HL-60 (cell line): ENCODE data around the gene SART3.

ENCODE experiments used
- DNase-seq, 2 experiments: peaks; one replicate each; pipeline ENCODE4 v3.0.0-alpha.2; 2010 to 2020; ENCODE audit warnings: low read depth in 1 of 2, low spot score in 1 of 2
- H3K27ac ChIP-seq: fragments of 250-450 bp; sonication (Bioruptor Pico); replicated peaks from 2 replicates; pipeline ENCODE4 v1.5.1; 2020; ENCODE audit warnings: mild to moderate bottlenecking, moderate library complexity
- H3K27me3 ChIP-seq: fragments of 250-450 bp; sonication (Bioruptor Pico); 2 replicates; pipeline ENCODE4 v1.5.1; 2021; ENCODE audit warnings: mild to moderate bottlenecking, moderate library complexity; ENCODE audit not compliant: insufficient read depth, poor library complexity, severe bottlenecking
- H3K4me3 ChIP-seq: replicated peaks from 2 replicates; pipeline ENCODE4 v1.5.1; 2011; ENCODE audit warnings: mild to moderate bottlenecking, control low read depth, low read length; ENCODE audit not compliant: insufficient read depth
- CTCF ChIP-seq: IDR thresholded peaks from one replicate; pipeline ENCODE4 v1.5.1; 2011; ENCODE audit warnings: low read length, control low read depth, inconsistent platforms; ENCODE audit not compliant: insufficient read depth
- GABPA ChIP-seq: IDR thresholded peaks from 2 replicates; pipeline ENCODE4 v1.6.1; 2012; ENCODE audit warnings: low read depth
- POLR2AphosphoS5 ChIP-seq: IDR thresholded peaks from 2 replicates; pipeline ENCODE4 v1.6.1; 2012; ENCODE audit warnings: low read depth
- REST ChIP-seq: IDR thresholded peaks from 2 replicates; pipeline ENCODE4 v1.6.1; 2012; ENCODE audit warnings: low read depth; ENCODE audit not compliant: insufficient replicate concordance
- SPI1 ChIP-seq: IDR thresholded peaks from 2 replicates; pipeline ENCODE4 v1.6.1; 2012; ENCODE audit warnings: low read depth, mild to moderate bottlenecking, borderline replicate concordance

The SART3 gene

DNA sequence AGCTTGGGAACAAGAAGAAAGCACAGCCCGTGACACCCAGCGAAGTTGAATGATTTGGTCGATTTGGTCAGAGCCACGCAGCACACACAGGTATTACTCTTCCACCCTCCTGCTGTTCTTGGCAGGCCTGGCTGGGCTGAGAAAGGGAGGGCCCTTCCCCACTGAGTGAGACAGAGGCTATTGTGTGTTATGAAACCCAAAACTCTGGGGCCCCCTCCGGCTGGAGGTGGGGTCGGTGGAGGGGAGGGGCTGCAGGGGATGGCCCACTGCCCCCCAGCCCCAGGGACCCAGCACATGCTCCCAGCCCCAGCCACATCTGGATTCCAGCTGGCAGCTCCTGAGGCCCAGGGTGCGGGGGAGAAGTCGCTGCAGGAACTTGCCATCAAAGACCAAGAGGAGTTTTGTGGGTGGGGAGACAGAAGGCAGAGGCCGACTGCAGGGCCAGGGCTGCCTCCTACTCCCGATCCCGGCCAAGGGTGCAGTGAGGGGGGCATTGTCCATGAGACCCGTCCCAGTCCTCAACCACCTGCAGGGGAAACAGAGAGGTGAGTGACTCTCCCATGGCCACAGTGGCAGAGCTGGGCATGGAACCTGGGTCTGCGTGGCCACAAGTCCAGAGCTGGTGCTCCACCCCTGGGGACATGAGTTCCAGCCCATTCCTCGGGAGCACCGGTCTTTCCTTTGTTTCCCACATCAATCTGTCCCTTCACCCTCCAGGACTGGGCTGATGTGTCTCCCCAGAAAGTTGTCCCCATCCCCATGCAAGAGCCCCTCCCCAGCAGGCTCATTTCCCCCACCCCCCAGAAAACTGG is 28.3 kb upstream of the SART3 start:
- no peak for DNase-seq
- H3K27ac ChIP-seq, result no peak overlapping the region
- no peaks in the 10 kb centered on the region for H3K27me3 ChIP-seq

DNA sequence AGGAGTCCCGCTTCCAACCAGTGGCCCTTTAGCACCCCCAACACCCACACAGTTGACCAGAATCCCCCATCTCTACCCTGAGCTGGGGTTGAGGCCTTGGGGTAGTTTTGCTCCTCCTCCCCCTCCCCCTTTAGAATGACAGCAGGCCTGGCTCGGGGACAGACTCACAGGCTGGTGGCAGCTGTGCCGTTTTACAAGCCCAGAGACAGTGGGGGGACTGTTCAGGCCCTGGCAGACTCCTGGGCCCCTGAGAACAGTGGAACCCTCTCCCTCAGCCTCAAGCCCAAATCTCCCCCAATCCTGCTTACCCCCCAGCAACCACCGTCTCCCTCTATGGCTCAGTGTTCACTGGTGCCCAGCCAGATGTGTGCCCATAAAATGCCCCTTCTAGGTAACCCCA is 26.9 kb upstream of the SART3 start:
- Histone ChIP-seq H3K27ac (no peak overlapping the region), H3K4me3 (no peak overlapping the region), H3K27me3 (no peaks in the 10 kb centered on the region)
- no peak for DNase-seq
- TF ChIP-seq CTCF (no peak), POLR2AphosphoS5 (no peak), GABPA (no peak), REST (no peak), SPI1 (no peak)

More for the DNA sequence above, 28.3 kb upstream of the SART3 start:
- no peak overlapping the region for H3K4me3 ChIP-seq
- TF ChIP-seq POLR2AphosphoS5, result no peak
- TF ChIP-seq REST, result no peak
- TF ChIP-seq GABPA, result no peak
- no peak for TF ChIP-seq CTCF
- TF ChIP-seq SPI1, result no peak

DNA sequence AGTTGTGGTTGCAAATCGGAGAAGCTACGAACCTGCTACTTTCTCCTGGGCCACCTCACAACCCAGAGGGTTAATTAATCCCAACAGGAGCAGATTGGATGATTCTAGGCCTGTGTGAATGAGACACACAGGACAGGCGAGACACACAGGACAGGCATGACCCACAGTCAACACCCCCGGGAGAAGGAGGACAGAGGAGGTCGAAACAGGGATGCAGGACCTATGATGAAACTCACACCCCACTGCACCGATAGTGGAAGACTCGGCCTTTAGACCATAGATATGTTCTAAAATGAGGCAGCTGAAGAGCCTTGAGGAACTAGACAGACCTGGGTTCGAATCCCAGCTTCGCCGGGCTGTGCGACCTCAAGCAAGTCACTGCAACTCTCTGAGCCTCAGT is 25.3 kb upstream of the SART3 start:
- TF ChIP-seq CTCF (no peak), REST (no peak), GABPA (no peak), POLR2AphosphoS5 (no peak), SPI1 (no peak)
- Histone ChIP-seq H3K27me3 (no peaks in the 10 kb centered on the region), H3K4me3 (no peak overlapping the region), H3K27ac (no peak overlapping the region)
- DNase-seq, result no peak
